ENCODE measurements around the gene GPR65. TPM values are rescaled to one million over a fixed set of nuclear protein-coding genes. Genes with fewer than 3 reads are reported as not detected.

GPR65 gene
- total RNA-seq, 1 donor from 2014 or later, result 7.7 TPM

GRCh38 chr14:88048351-88048750 lies 43.4 kb downstream of the GPR65 start:
- Histone ChIP-seq H3K27ac (no peak overlapping the region), H3K36me3 (no peaks in the 10 kb centered on the region), H3K4me3 (no peak overlapping the region), H3K9me3 (no peaks in the 10 kb centered on the region), H3K4me1 (peaks cover 4% of the 10 kb centered on the region), H3K27me3 (no peaks in the 10 kb centered on the region)
- DNase-seq (no peak), ATAC-seq (no peak)
- intact Hi-C loops (cut with DNase I), result no loop called here
- no peak for TF ChIP-seq CTCF (IDR thresholded peaks at IDR 0.05)

- Histone ChIP-seq H3K4me1 (no peaks in the 10 kb centered on the region), H3K36me3 (no peaks in the 10 kb centered on the region), H3K27ac (peak overlapping the region; percentile 44), H3K4me3 (no peak overlapping the region), H3K27me3 (no peaks in the 10 kb centered on the region), H3K9me3 (no peaks in the 10 kb centered on the region)
- ATAC-seq (peak; percentile 50), DNase-seq (no peak)
- intact Hi-C loops (cut with DNase I), result no loop called here
- no peak for TF ChIP-seq CTCF (IDR thresholded peaks at IDR 0.05)
These were observed 44.3 kb downstream of the GPR65 start for GRCh38 chr14:88049266-88049665.

- DNase-seq (no peak), ATAC-seq (no peak)
- no peaks in the 10 kb centered on the region for H3K27me3 ChIP-seq
- intact Hi-C loops (cut with DNase I), result no loop called here
- no peak for TF ChIP-seq CTCF (IDR thresholded peaks at IDR 0.05)
- H3K4me1 ChIP-seq, result no peaks in the 10 kb centered on the region
- H3K36me3 ChIP-seq, result no peaks in the 10 kb centered on the region
- H3K27ac ChIP-seq, result peak overlapping the region; percentile 44
- H3K9me3 ChIP-seq, result no peaks in the 10 kb centered on the region
- no peak overlapping the region for H3K4me3 ChIP-seq
These were observed 45.0 kb downstream of the GPR65 start for GRCh38 chr14:88049936-88050335.

GRCh38 chr14:88060576-88060975 lies 55.6 kb downstream of the GPR65 start:
- intact Hi-C loops (cut with DNase I), result no loop called here
- no peak for TF ChIP-seq CTCF (IDR thresholded peaks at IDR 0.05)
- Histone ChIP-seq H3K36me3 (no peaks in the 10 kb centered on the region), H3K4me1 (no peaks in the 10 kb centered on the region), H3K4me3 (no peak overlapping the region), H3K27ac (no peak overlapping the region), H3K9me3 (no peaks in the 10 kb centered on the region), H3K27me3 (no peaks in the 10 kb centered on the region)
- ATAC-seq (no peak), DNase-seq (no peak)

GRCh38 chr14:88063811-88064210 lies 58.9 kb downstream of the GPR65 start:
- H3K9me3 ChIP-seq, result no peaks in the 10 kb centered on the region
- DNase-seq (no peak), ATAC-seq (no peak)
- intact Hi-C loops (cut with DNase I), result no loop called here
- no peaks in the 10 kb centered on the region for H3K4me1 ChIP-seq
- H3K27ac ChIP-seq, result no peak overlapping the region
- no peaks in the 10 kb centered on the region for H3K27me3 ChIP-seq
- H3K4me3 ChIP-seq, result no peak overlapping the region
- TF ChIP-seq CTCF (IDR thresholded peaks at IDR 0.05), result no peak
- no peaks in the 10 kb centered on the region for H3K36me3 ChIP-seq

Other genes with a start within 250 kb of the GPR65 start
- 47.4 TPM for gene GALC, start 12.0 kb upstream of the GPR65 start, total RNA-seq